HG03575 (cell line): ENCODE measurements around the gene EEIG1.

ENCODE experiments used
- ATAC-seq: cut with Tn5 transposase; IDR thresholded peaks from one replicate; pipeline ENCODE4 v1.9.1; 2021; ENCODE audit not compliant: unreplicated experiment, insufficient number of reproducible peaks, low FRiP score; ENCODE audit errors: extremely low read depth

The EEIG1 gene

GRCh38 chr9:127963359-127964064 lies 17.3 kb downstream of the EEIG1 start:
- no peak for ATAC-seq

DNA sequence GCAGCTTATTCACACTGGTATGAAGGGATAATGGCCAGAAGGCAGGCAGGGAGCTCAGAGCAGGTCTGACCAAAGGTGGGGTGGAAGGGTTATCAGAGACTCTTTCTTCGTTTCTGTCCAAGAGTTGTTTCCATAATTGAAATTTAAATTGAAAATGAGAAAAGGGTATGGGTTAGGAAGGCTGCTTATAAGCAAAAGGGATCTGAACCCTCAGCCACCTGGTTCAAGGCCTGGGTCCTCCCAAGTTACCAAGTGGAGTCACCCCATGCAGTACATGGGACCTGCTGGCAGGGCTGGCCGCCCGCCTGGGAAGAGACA lies 17.8 kb downstream of the EEIG1 start:
- no peak for ATAC-seq

- ATAC-seq = no peak
Measured at GRCh38 chr9:127962278-127962677, 18.5 kb downstream of the EEIG1 start.

DNA sequence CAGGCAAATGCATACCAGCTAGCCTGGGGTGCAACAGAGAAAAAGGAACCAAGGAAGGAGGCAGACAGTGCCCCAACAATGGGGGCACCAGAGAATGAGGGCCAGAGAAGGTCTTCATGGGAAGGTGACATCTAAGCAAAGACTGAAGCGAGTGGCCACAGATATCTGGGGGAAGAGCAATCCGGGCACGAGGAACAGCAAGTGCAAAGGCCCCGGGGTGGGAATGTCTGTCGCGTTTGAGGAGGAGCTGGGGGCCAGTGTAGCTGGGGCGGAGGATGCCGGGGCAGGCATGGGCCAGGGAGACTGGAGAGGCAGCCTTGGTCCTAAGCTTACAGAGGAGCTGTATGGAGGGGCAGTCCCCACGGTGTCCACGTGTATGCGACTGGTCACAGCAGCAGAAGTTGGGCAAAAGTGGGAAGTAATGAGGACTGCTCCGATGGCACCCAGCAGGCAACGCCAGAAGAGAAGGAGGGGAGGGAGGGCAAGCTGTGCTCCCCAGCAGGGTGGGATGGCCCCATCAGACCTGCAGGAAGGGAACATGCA lies 19.1 kb downstream of the EEIG1 start:
- no peak for ATAC-seq

DNA sequence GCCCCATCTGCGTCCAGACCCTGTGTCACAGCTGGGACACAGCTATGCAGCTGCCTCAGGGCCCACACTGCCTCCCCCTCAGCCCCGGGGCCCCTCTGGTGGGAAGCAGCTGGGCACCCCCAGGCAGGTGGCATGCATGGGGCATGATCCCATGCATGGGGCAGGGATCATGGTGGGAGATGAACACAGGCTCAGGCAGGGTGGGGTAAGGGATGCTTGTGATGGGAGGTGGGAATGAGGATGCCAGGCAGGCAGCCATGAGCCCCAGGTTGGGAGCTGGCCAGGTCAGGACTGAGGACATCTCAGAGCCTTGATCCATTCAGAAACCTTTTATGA lies 19.7 kb downstream of the EEIG1 start:
- no peak for ATAC-seq

GRCh38 chr9:127960410-127961154 lies 20.2 kb downstream of the EEIG1 start:
- no peak for ATAC-seq

GRCh38 chr9:127959841-127960409 lies 20.9 kb downstream of the EEIG1 start:
- no peak for ATAC-seq

DNA sequence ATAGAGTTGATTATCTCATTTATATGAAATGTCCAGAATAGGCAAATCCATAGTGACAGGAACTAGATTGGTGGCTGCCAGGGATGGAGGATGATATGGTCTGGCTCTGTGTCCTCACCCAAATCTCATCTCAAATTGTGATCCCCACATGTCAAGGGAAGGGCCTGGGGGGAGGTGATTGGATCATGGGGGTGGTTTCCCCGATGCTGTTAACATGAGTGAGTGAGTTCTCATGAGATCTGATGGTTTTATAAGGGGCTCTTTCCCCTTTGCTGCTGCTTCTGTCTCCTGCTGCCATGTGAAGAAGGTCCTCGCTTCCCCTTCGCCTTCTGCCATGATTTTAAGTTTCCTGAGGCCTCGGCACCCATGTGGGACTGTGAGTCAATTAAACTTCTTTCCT lies 21.4 kb downstream of the EEIG1 start:
- no peak for ATAC-seq

DNA sequence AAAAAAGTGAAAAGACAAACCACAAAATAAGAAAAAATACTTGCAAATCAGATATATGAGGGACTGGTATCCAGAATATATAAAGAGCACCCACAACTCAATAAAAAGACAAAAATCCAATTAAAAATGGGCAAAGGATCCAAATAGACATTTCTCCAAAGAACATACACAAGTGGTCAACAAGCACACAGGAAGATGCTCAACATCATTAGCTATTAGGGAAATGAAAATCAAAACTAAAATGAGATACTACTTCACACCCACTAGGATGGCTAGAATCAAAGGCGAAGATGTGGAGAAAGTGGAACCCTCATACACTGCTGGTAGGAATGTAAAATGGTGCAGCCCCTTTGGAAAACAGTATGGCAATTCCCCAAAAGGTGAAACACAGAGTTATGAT lies 22.1 kb downstream of the EEIG1 start:
- no peak for ATAC-seq

DNA sequence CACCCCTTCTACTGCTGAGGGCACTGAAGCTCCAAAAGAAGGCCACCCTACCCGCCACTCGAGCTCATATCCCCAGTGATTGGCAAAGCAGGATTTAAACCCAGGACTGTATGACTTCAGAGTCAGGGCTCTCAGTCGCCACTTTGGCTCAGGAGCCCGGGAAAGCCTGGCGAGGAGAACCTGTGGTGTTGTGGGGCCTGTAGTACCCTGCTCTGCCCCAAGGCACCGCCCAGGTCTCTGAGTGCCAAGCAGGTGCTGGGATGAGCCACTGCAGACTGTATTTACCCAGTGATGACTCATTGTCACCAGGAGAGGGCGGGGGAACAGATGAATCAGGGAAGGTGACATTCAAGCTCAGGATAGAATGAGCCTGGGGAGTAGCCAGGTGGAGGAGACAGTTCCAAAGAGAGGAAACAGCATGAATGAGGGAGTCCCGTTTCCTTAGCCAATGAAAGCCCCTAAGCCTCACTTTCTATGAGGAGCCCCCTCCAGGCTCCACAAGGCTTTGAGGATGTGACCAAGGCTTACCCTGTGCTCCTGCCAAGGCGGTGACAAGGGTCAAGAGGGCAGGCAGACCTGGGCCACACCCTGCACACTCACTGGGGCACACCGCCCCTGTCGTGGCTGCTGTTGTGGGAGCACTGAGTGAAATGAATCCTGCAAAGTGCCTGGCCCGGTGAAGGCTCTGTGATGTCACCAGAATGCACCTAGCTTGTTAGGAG lies 25.3 kb downstream of the EEIG1 start:
- ATAC-seq = no peak

GRCh38 chr9:127954831-127955293 lies 25.9 kb downstream of the EEIG1 start:
- ATAC-seq = no peak

DNA sequence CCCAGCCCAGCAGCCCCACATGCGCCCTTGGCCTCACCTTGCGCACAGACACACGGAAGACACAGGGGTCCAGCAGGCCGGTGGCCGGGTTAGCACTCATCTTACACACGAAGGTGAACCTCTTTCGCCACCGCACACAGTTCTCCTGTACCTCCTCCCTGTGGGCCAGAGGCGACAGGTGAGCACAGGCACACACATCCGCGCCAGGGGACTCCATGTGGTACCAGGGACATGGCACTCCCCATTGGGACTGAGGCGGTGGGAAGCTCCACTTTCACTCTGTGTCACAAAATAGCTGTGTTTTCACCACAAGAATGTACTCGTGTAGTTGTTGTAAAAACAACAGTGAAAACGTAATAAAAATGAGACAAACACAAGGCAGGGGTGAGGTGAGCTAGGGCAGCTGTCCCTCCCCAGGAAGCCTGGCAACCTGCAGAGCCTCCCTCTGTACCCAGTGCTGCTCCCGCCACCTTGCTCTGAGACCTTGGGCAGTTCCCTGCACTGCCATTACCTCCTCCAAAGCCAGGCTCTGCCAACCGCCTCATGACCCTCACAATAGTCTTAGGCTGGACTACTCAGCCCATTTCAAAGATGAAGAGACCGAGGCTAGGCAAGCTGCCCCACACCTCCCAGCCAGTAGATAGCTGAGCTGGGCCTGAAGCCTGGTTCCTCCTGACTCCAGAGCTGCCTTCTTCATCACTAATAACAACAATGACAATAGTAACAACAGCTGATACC lies 26.9 kb downstream of the EEIG1 start:
- ATAC-seq = no peak

GRCh38 chr9:127953154-127953553 lies 27.6 kb downstream of the EEIG1 start:
- ATAC-seq = no peak

- ATAC-seq = no peak
Measured at GRCh38 chr9:127950513-127951289, 30.1 kb downstream of the EEIG1 start.

DNA sequence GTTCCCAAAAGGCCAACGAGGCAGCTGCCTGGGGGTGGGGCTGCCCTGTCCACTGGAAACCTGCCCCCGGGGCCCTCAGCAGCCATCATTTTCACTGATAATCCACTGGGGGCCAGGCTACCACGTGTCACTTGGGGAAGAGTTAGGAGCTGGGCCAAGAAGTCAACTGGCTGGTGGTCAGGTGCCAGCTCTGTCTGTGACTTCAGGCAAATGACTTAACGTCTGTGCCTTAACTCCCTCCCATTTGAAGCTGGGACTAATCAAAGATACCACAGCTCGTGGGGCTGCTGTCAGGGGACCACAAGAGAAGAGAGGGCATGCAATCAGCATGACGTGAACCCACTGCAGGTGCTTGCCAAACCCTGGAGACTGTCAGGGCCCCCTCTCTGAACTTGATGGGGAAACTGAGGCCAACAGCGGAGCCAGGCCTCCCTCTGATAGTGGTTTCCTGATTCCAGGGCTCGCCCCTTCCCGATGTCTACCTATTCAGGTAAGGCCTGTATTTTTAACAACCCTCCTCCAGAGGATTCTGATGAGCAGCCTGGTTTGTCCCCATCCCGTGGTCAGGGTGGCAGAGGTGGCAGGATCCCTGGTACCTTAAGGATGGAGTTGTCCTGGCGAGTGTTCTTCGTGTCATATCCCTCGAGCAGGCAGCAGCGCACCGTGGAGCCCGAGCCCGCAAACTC lies 30.8 kb downstream of the EEIG1 start:
- ATAC-seq = no peak

DNA sequence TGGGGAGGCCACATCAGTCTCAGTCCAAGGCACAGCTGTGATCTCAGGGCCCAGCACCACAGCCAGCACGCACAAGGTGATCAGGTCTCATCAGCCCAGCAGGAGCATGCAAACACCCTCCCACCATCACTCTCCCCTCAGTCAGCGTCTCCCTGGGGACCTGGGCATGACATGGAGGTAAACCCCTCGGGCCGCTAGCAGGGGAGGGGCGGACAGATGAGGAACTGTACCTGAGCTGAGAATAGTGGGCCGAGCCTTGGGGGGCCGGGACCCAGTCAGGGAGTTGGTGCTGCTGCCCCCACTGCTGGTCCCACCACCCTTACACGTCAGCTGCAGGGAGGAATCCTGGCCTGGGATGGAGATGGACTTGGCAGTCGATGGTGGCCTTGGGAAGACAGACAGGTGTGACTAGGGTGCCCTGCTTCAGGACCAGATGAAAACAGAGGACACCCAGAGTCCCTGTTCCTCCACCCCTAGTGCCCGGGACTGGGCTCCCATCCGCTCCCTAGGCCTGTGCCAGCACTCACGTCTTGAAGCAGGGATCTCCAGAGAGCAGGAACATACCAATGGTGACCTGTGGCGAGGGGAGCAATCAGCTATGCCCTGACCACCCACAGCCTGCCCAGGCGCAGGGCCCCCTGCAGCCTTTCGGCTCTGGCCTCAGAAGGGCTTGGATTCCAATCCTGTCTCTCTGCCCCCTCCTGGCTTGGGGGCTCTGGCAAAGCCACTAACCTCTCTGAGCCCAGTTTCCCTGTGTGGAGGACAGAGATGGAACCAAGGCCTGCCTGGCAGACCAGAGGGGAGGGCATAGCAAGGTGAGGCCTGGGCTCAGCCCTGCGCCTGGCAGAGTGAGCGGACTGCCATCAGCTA lies 32.7 kb downstream of the EEIG1 start:
- ATAC-seq = no peak

GRCh38 chr9:127946728-127947127 lies 34.1 kb downstream of the EEIG1 start:
- no peak for ATAC-seq
